HFFc6 (cell line): Measurements from ENCODE around the gene KCNQ1. TPM values are rescaled to one million over a fixed set of nuclear protein-coding genes. Genes with fewer than 3 reads are reported as not detected.

Experiments
- DNase-seq: peaks from one replicate; pipeline ENCODE4 v3.0.0-alpha.2; 2018
- H3K27ac Mint-ChIP-seq: 2 replicates; pipeline ENCODE4 v1.8.0; 2020; ENCODE audit warnings: mild to moderate bottlenecking, mixed read lengths
- H3K27me3 Mint-ChIP-seq: 2 replicates; pipeline ENCODE4 v1.8.0; 2021; ENCODE audit warnings: mild to moderate bottlenecking, moderate library complexity, mixed read lengths; ENCODE audit not compliant: insufficient read depth
- H3K36me3 Mint-ChIP-seq: 2 replicates; pipeline ENCODE4 v1.8.0; 2021; ENCODE audit warnings: low read depth, mixed read lengths
- H3K4me1 Mint-ChIP-seq: 2 replicates; pipeline ENCODE4 v1.8.0; 2020; ENCODE audit warnings: low read depth, mixed read lengths
- H3K4me3 Mint-ChIP-seq: 2 replicates; pipeline ENCODE4 v1.8.0; 2020; ENCODE audit warnings: mild to moderate bottlenecking, moderate library complexity, mixed read lengths
- H3K9me3 Mint-ChIP-seq: 2 replicates; pipeline ENCODE4 v1.8.0; 2020; ENCODE audit warnings: mild to moderate bottlenecking, mixed read lengths
- total RNA-seq, 6 experiments: library from RNA; stranded (reverse); fragmentation: NEBNext Ultra II Directional; extraction: Animal tissue kit (Norgen Biotek cat#: 25700); gene quantifications; 2 replicates in 1 of 6; 3 replicates in 5 of 6; pipeline ENCODE4 v1.2.3, GENCODE V29; 2021
- TF ChIP-seq, protein P1 (sequence below): fragments of 200-600 bp; sonication (generic); IDR thresholded peaks from 2 replicates; pipeline ENCODE4 v1.5.0; 2021; ENCODE audit warnings: antibody characterized with exemption, mild to moderate bottlenecking

The KCNQ1 gene
- total RNA-seq, 6 experiments from 2014 or later: not detected

- Mint-ChIP-seq H3K4me3 (no peak overlapping the region), H3K27ac (no peak overlapping the region), H3K4me1 (no peaks in the 10 kb centered on the region), H3K27me3 (peaks cover 34% of the 10 kb centered on the region), H3K36me3 (no peaks in the 10 kb centered on the region), H3K9me3 (no peaks in the 10 kb centered on the region)
- DNase-seq: no peak
- TF ChIP-seq, protein P1, sequence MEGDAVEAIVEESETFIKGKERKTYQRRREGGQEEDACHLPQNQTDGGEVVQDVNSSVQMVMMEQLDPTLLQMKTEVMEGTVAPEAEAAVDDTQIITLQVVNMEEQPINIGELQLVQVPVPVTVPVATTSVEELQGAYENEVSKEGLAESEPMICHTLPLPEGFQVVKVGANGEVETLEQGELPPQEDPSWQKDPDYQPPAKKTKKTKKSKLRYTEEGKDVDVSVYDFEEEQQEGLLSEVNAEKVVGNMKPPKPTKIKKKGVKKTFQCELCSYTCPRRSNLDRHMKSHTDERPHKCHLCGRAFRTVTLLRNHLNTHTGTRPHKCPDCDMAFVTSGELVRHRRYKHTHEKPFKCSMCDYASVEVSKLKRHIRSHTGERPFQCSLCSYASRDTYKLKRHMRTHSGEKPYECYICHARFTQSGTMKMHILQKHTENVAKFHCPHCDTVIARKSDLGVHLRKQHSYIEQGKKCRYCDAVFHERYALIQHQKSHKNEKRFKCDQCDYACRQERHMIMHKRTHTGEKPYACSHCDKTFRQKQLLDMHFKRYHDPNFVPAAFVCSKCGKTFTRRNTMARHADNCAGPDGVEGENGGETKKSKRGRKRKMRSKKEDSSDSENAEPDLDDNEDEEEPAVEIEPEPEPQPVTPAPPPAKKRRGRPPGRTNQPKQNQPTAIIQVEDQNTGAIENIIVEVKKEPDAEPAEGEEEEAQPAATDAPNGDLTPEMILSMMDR: no peak
Observed at GRCh38 chr11:2521733-2522630, 77.2 kb downstream of the KCNQ1 start.

DNA sequence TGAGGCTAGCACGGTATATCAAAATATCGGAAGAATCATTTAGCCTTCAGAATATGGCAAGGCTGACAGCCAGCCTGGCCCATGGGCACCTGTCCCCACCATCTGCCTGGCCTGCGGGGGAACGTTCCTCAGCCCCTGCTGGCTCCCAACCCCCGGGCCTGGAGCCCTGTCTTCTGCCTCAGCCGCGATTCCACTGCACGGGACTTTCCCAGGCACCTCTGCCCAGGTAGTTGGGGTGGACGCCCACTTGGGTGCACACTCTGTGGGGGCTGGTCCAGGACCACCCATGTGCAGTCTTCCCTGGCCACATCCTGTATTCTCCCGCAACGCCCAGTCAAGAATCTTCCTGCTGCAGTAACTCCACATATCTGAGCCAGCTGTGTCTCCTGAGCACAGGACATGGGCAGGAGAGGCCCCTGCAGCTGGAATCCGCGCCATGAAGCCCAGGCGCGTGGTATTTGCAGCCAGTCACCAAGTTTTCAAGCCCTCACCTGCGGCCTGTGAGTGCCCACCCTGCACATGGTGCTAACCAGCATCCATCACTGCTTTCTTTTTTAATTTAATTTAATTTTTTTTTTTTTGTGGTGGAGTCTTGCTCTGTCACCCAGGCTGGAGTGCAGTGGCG is 77.9 kb downstream of the KCNQ1 start:
- H3K27ac Mint-ChIP-seq: no peak overlapping the region
- H3K27me3 Mint-ChIP-seq: peaks cover 34% of the 10 kb centered on the region
- TF ChIP-seq, protein P1: no peak
- no peaks in the 10 kb centered on the region for H3K4me1 Mint-ChIP-seq
- DNase-seq: no peak
- no peaks in the 10 kb centered on the region for H3K9me3 Mint-ChIP-seq
- H3K4me3 Mint-ChIP-seq: no peak overlapping the region
- no peaks in the 10 kb centered on the region for H3K36me3 Mint-ChIP-seq

DNA sequence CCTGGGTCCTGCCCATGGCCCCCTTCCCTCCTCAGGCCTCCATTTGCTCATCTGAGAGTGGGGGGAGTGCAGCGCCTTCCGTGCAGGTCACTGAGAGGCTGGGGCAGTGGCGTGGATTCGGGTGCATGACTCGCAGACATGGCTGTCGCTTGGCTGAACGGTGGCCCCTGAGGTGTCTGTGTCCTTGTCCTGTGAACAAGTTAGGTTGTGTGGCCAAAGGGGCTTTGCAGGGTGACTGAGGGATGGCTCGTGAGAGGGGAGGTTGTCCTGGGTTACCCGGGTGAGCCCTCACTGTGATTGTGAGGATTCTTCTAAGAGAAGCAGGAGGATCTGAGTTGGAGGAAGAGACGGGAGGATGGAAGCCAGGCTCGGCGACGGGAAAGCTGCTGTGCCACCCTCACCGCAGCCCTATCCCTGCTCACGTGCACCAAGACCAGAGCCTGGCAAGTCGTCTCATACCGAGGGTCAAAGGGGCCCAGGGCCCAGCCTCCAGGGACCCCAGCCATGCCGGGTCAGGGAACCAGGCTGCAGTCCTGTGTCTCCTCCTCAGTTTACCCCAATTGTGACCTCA is 79.1 kb downstream of the KCNQ1 start:
- Mint-ChIP-seq H3K4me3 (no peak overlapping the region), H3K4me1 (no peaks in the 10 kb centered on the region), H3K27ac (no peak overlapping the region), H3K9me3 (no peaks in the 10 kb centered on the region), H3K27me3 (peaks cover 38% of the 10 kb centered on the region), H3K36me3 (no peaks in the 10 kb centered on the region)
- TF ChIP-seq, protein P1: no peak
- no peak for DNase-seq

- Mint-ChIP-seq H3K27ac (no peak overlapping the region), H3K4me3 (no peak overlapping the region), H3K27me3 (peaks cover 33% of the 10 kb centered on the region), H3K4me1 (no peaks in the 10 kb centered on the region), H3K9me3 (no peaks in the 10 kb centered on the region), H3K36me3 (no peaks in the 10 kb centered on the region)
- DNase-seq: no peak
- TF ChIP-seq, protein P1: no peak
Observed at GRCh38 chr11:2524446-2525165, 79.8 kb downstream of the KCNQ1 start.

DNA sequence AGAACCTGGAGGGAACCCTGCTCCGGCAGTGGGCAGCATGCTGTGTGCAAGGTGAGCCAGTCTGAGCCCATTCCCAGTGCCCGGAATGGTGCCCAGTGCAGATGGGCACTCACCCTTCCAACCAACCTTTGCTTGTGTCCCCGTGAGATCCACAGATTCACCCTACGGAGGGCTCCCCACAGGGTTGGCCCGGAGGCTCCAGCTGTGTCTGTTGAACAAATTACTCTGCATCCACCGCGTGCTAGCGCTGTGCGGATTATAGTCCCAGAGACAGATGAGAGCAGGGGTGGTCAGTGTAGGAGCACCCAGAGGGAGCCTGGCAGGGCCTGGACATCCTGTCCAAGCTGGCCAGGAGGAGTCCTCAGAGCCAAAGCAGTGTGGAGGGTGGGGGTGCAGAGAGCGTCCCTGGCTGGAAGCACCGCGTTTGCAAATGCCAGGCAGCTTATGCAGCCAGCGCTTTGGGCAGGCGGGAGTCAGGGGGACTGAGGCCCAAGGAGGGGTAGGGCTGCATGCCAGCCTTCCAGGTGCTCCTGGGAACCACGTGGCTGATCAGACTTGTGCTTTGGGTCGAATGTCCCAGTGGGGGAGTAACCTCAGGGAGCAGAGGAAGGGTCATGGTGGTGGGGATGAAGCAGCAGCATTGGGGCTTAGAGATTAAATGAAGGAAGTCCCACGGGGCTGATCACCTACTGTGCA is 80.5 kb downstream of the KCNQ1 start:
- Mint-ChIP-seq H3K27me3 (peaks cover 36% of the 10 kb centered on the region), H3K4me3 (no peak overlapping the region), H3K27ac (no peak overlapping the region), H3K4me1 (no peaks in the 10 kb centered on the region), H3K9me3 (no peaks in the 10 kb centered on the region), H3K36me3 (no peaks in the 10 kb centered on the region)
- DNase-seq: no peak
- TF ChIP-seq, protein P1: no peak
